GM19463 (cell line): ENCODE measurements around the gene FNDC1.
A peak's percentile ranks its signal among the peaks of the same experiment; 100 is the strongest.
"Not testable (repeated sequence)": the region's sequence is repeated elsewhere in the genome, so short reads cannot be mapped to it uniquely, and the experiment has no call there.

Experiments used
- ATAC-seq: cut with Tn5 transposase; IDR thresholded peaks from one replicate; pipeline ENCODE4 v1.9.1; 2021; ENCODE audit warnings: mild to moderate bottlenecking, moderate library complexity; ENCODE audit not compliant: unreplicated experiment

The FNDC1 gene

DNA sequence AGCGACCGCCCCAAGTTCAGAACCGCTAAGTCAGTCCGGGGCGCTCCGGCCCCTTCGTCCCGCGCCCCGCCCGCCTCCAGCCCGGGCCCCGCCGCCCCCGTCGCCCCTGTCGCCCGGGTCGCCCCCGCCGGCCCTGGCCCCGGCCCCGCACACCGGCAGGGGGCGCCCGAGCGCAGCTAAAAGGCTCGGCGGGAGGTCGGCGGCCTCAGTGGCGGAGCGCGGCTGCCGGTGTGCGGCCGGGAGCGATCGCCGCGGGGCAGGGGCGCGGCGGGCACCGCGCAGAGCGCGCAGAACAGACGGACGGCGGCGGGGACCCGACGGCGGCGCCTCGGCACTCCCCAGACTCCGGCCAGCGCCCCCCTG, at the start of gene FNDC1:
FNDC1 (plus strand) TSS at position 208 of the 363 bp plus-strand sequence. CDS start 197 bp downstream, outside the sequence.
- ATAC-seq, result peak; percentile 80

DNA sequence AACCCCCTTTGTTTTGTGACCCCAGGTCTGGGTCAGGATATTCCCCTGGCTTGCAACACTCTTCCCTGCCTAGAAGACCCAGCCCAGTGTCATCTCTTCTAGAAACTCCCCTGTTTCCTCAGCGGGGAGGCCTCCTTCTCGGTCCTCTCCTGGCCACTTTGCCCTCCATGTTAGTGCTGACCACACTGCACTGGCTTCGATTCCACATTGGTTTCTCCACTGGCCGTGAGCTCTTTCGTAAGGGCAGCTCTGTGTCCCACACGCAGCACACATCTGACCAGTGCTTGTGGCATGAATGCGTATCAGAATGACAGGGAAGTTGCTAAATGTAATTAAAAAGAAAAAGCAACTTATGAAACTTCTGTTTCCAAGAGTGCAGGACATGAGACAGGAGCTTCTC, 49.4 kb upstream of the FNDC1 start:
- no peak for ATAC-seq

DNA sequence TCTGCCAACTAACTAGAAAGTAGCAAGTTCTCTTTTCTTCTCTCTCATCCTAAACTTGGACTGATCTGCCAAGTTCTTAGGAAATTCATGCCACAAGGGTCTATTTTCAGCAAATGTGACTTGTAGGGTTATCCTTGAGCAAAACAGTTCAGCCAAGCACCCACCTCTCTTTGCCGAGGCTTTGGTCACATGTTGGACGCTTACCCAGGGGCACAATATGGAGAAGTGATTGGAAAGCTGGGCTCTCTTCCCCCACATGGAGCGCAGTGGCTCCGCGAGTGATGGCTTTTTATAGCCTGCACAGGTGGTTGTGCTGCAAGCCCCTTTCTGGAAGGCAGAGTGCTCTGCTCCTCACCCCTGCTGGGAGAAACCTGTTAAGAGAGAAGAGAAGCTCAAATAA, 47.7 kb upstream of the FNDC1 start:
- ATAC-seq, result no peak

DNA sequence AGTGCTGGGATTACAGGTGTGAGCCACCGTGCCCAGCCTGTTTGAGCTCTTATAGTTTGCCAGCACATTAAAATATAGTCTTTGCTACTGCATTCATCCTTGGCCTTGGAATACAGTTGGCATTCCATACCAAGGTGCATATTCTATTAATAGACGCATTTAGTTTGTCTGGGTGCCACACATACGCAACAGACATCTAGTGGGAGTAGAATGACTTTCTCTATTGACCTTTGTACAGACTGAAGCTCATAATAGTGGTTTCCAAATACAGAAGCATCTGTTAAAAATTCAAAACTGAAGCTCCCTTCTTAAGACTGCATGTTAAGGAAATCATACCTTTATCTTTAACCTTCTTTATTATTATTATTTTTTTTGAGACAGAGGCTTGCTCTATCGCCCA, 46.7 kb upstream of the FNDC1 start:
- no peak for ATAC-seq

DNA sequence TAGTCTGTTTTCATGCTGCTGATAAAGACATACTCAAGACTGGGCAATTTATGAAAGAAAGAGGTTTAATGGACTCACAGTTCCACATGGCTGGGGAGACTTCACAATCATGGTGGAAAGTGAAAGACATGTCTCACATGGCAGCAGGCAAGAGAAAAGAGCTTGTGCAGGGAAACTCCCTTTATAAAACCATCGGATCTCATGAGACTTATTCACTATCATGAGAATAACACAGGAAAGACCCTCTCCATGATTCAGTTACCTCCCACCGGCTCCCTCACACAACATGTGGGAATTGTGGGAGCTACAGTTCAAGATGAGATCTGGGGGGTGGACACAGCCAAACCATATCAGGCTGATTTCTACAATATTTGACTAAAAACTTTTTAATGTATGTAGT, 45.4 kb upstream of the FNDC1 start:
- ATAC-seq, result not testable (repeated sequence)

DNA sequence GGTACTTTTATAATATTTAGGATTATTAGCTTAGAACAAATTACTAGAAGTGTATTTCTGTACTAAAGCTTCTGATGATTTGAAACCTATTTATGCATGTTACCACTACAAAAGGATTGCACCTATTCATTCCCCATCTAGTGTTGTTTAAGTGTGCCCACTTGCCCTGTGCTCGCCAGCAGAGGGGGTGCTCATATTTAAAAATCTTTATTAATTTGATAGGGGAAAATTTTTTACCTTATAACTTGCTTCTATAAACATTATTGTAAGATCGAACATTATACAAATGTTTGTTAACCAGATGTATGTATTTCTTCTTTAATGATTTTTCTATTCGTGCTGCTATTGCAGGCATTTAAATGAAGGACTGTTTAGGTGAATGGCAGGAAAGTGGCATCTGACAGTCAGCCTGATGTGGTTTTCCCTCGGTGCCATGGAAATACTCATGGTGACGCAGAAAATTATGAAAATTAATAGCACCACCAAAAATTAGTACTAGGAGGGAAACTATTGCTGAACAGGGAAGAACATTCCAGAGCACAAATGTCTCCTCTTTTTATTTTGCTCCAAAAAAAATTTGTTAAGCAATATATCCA, 44.1 kb upstream of the FNDC1 start:
- no peak for ATAC-seq

DNA sequence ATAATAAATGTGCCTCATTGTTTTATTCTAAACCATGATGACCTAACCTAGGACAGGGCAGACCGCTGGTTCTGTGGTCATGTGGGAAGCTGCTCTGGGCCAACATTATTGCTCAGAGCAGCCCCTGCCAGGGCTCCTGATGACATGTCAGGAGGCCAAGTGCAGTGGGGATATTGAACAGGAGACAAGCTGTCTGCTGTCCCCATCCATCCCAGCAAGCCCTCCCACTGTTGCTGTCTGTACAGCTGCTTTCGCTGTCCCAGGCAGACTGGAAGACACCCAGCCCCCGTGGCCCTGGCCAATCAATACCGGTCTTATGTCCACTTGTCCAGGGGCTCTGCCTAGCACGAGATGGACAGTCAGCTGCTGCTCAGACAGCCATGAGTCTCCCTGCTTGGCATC, 43.2 kb upstream of the FNDC1 start:
- no peak for ATAC-seq

DNA sequence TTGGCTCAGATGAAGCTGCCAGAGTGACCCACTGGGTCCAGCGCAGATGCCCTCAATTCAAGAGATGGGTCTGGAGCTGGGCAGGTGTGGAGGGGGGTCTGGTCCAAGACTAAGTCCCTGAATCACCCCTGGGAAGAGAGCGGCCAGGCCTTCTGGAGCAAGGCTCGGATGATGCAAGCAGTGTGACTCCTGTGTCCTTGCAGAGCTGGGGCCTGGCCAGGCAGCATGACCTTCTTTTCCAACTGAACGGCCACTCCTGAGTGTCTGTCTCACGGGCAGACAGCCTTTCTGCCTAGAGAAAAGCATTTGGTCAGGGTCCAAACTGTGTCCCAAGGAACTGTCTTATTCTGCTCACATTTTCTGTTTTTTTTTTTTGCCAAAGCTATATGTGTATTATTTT, 42.6 kb upstream of the FNDC1 start:
- ATAC-seq, result no peak

DNA sequence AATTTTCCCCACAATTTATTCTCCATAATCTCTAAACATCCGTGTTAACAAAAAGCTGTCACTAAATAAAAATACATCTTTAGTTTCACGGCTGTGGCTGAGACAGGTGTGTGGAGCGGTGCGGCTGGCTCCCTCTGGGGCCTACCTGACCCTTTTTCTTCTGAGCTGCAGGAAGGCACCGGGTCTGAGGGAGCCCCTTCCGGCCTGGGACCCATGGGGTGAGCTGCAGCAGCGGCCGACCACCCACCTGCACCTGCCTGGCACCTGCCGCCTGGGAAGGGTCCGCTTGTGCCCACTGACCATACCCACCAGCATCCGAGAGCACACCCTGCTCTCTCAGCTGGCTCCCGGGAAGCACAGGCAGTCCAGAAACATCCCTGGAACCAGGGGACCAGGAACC, 41.5 kb upstream of the FNDC1 start:
- no peak for ATAC-seq

DNA sequence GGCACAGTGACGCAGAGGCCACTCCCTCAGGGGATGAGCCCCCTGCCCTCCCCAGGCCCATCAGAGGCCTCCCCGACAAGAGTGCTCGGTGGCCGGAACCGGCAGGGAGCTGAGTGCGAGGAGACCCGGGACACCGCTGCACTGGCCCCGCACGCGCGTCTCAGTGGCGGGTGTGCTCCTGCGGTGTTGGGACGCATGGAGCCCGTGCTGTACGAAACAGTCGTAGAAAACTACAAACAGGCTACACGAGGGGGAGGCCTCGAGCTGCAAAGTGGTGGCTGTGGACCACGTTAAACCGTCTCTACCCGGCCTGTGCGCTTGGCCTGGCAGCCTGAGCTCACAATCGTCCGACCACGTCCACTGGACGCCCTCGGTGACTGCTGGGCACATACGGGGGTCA, 40.2 kb upstream of the FNDC1 start:
- ATAC-seq, result no peak

DNA sequence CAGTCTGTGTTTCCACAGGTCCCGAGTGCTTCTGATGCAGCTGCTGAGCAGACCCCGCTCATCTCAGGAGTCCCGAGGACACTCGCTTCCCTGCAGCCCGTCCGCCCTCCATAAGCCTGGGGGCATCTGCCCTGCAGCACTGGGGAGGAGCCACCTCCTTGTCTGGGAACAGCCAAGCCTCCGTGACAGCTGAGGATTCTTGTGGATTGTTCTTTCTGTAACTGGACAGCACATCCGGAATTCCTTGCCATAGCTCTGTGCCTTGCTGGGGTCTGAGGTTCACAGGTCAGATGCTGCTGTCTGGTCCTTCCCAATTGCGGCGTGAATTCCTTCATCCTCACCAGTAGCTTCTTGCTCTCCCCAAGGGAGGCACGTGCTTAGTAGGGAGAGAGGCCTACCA, 38.4 kb upstream of the FNDC1 start:
- no peak for ATAC-seq

DNA sequence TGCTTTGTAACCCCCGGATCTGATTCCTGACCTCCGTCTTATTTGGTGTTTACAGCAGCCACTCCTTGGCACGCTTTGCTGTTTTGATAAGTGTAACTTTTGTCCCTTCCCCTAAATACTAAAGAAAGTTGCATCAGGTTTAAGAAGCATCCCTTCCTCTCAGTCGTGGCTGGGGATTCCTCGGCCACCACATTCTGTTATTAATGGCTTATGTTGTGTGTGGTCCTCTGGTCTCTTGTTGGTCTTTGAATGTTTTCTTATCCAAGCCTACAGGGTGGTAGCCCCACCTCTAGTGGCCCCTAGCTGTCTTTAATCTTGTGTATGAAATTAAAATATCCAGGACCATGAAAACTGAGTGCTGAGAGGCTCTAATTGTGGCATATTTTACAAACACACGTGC, 37.5 kb upstream of the FNDC1 start:
- no peak for ATAC-seq

DNA sequence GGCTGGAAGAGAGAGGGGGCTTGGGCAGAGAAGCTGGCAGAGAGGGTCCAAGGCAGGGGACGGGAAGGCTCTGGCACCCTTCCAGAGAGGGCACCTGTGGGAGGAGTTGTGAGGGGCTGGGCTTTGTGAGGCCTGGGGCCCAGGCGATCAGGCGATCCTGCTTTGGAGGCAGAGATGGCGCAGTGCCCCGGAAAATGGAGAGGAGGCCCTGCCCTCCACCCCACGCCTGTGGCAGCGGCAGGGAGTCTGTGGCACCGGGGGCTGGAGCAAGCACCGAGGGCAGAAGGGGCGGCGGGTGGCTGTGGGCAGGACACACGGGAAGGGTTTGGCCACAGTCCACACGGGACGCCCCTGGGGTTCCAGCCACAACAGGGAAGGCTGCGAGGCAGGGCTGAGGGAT, 36.5 kb upstream of the FNDC1 start:
- no peak for ATAC-seq

DNA sequence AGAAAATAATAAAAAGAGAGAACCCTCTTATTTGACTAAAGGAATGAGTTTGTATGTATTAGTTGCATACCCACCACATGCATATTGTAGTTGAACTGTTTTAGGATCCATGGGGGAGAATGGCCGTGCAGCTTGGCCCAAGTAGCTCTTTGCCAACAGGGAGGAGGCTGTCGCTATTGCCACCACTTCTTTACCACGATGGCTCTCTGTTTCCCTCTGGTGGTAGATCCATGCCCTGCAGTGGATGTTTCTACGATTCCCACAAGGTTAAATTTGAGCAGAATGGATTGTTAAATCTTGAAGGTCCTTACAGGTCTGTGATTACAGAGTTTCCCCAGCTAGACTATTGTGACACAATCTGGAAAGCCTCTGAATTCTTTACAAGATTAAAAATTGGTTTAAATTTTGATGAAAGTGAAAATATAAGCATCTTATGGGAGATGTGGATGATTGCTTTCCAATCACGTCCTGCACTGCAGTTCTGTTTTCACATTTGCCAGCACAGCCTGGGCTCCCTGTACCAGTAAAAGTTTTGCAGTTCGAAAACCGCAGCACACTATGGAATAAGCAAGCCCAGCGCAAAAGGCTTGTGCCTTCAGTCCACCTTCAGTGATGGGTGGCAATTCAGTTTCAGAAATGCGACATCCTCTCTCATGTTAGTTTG, 34.4 kb upstream of the FNDC1 start:
- peak; percentile 80 for ATAC-seq

DNA sequence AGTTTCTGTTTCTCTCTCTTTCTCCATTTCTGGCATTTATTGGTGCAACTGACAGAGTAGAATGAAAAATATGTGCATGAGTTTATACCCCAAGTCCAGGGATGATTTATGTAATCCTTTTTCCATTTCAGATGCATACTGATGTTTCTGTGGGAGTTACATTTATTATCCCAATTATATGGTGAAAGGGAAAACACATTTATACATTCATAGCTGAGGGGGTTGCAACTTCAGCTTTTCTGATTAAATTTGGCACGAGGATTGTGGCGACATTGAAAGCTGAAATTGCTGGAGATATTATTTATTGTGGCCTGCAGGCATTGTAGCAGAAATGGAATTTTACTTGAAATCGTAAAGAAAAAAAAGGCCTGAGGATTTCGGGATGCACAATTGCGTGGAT, 31.5 kb upstream of the FNDC1 start:
- ATAC-seq, result no peak

DNA sequence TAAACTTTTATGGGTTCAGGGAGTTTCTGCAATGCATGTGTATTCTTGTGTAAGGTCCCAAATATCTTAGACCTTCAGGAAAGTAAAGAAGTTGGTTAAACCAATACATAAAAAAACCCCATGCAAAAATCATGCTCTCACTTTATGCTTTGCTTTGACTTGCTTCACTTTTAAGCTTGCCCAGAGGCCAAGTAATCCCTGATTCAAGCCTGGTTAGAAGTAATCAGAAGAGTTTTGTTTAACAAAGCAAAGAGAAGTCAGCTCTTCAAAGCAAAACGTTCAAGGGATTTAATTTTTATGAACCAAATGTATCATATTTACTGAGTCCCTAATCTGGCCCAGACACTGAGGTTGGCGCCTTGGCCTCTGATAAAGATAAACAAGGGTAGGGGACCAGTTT, 26.7 kb upstream of the FNDC1 start:
- ATAC-seq, result no peak

DNA sequence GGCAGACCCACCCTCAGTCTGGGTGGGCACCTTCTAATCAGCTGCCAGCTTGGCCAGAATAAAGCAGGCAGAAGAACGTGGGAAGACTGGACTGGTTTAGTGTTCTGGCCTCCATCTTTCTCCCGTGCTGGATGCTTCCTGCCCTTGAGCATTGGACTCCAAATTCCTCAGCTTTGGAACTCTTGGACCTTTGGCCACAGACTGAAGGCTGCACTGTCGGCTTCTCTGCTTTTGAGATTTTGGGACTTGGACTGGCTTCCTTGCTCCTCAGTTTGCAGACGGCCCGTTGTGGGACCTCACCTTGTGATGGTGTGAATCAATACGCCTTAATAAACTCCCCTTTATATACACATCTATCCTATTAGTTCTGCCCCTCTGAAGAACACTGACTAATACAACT, 20.6 kb upstream of the FNDC1 start:
- no peak for ATAC-seq

DNA sequence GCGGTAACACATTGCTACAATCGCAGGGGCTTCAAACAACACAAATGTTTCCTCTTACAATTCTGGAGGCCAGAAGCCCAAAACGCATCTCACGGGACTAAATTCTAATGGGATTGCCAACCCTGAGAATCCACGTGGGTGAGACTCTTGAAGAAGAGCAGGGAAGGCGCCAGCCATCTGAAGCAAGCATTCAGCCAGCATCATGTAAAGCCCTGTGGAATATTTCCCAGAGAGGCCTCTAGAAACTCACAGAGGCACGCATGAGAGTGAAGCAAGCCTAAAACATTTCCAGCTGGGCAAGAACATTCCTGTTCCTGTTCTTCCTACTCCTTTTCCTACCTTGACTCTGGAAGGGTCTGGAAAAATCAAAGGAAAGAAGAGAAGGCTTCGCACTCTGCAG, 19.6 kb upstream of the FNDC1 start:
- no peak for ATAC-seq

DNA sequence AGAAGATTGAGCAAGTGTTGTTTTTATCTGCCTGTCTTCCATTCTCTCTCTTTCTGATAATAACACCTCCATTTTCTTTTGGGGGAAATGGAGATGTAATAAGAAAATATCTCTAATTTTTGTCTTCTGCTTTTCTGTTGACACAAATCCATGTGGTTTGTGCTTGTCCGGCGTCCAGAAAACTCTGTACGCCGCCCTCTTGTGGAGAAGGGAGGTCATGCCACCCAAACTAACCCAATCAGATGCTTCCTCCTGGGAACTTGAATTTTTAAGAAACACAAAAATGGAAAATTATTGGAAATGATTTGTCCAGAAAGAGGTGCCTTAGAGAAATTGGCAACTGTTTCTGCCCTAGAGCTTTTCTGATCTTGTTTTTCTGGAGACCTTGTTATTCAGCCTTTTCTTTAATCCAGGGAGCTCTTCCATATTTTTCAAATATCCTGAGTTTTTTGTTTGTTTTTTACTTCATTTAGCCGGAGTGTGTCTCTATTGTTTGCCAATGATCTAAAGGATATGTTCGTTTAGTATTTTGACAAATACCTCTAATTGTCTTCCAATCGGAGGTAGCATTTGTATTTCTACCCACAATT, 17.8 kb upstream of the FNDC1 start:
- no peak for ATAC-seq

DNA sequence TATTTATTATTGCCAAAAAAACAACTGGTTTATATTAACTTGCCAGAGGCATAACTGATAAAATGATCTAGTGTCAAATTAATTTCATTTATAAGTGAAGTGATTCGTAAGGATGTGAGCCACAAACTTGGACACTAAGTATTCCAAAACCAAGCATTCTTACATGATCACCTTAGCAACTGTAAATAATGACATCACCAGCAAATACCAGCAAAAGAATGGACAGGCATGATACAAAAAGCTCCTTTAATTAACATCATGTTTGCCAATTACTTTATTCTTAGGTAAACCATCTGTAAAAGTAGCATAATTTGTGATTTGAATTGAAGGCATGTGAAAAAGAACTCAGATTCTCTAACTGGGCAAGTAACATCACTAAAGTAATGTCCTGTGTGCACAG, 17.2 kb upstream of the FNDC1 start:
- no peak for ATAC-seq

DNA sequence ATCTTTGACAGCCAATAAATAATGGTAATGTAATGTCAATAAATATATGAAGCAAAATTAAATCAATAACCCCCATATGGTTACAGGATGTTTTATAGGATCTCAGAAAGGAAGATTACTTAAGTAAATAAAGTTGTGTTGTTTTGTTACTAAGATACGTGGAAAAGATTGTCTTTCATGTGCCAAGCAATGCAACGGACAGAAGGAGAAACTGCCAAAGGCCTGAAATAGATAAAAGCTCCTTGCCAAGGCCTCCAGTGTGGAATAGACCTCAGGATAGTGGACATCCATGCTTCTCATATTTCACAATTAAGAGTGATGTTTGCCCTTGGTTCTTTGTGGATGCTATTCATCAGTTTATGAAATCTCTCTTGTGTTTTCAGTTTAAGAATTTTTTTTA, 16.4 kb upstream of the FNDC1 start:
- ATAC-seq, result no peak

DNA sequence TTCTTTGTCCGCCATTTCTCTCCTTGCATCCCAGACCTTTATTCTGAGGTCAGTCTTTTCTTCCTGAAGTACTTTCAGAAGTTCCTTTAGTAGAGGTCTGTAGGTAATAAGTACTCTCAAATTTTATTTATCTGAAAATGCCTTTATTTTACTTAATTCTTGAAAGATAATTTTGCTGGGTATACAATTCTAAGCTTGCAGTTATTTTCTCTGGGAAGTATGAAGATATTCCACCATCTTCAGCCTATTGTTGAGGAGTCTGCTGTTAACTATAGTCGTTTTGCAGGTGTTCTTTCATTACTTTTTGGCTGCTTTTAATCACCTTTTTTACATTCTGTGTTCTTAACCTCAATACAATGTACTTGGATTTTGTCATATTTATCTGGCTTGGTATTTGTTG, 13.5 kb upstream of the FNDC1 start:
- ATAC-seq, result no peak

DNA sequence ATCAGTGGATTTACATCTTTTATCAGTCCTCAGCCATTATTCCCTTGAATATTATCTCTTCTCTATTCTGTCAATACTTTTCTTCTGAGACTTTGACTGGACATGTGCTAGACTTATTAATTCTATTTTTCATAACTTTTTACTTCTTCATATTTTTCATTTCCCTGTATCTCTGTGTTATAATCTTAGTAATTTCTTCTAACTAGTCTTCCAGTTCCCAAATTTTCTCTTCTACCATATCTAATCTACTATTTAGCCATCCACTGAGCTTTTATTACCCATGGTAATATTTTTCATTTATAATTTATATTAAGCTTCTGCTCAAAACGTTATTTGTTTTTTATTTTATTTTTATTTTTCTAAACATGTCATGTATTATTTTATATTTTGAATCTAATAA, 13.1 kb upstream of the FNDC1 start:
- ATAC-seq, result no peak
